Measurements from ENCODE around the gene PLSCR1.
"Not testable (repeated sequence)": the region's sequence is repeated elsewhere in the genome, so short reads cannot be mapped to it uniquely, and the experiment has no call there.

Gene PLSCR1

GRCh38 chr3:146502887-146503460 lies 41.4 kb downstream of the PLSCR1 start:
- in situ Hi-C loops (cut with HindIII; ENCODE audit: low sequenced_read_pairs) = no loop called here
- no peak for TF ChIP-seq CTCF (IDR thresholded peaks at IDR 0.05; ENCODE audit: low read depth, low read length, missing control alignments)
- H3K4me3 ChIP-seq (ENCODE audit: low read depth, low read length) = no peak overlapping the region
- DNase-seq (ENCODE audit: low read depth) = no peak

DNA sequence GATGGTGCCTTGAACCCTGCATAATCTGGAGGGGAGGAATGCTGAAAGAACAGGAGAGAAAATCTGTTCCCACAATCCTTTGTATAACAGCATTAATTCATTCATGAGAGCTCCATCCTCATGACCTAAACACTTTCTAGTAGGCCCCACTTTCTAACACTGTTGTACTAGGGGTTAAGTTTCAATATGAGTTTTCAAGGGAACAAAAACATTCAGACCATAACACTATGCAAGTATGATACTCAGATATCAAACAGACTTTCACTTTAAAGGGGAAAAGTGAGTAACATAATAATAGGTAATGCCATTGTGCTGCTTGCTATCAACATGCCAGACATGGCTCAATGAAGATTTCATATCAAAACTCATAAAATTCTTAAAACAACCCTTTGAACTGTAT lies 42.7 kb downstream of the PLSCR1 start:
- TF ChIP-seq CTCF (IDR thresholded peaks at IDR 0.05; ENCODE audit: low read depth, low read length, missing control alignments) = no peak
- no peak overlapping the region for H3K4me3 ChIP-seq (ENCODE audit: low read depth, low read length)
- in situ Hi-C loops (cut with HindIII; ENCODE audit: low sequenced_read_pairs) = no loop called here
- no peak for DNase-seq (ENCODE audit: low read depth)

DNA sequence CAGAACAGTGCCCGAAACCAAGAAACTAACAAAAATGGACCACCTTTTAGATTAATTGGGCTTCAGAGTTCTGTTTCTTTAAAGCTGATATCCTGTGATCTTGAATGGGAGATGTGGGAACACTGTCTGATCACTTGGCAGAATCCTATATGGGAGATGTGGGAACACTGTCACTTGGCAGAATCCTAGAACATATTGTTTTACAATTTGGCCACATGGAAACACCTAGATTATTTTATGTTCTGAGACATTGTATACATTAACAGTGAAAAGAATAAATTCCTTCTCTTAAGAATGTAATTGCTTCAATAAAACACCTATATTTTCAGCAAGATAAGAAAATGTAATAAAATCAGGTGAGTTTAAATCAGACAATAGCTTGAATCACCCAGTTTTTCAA lies 44.7 kb downstream of the PLSCR1 start:
- in situ Hi-C loops (cut with HindIII; ENCODE audit: low sequenced_read_pairs) = loop anchor here (5.0 kb wide), 1 partner anchor 43 kb away; the partner anchor contains the start of gene PLSCR1
- no peak for DNase-seq (ENCODE audit: low read depth)
- no peak for TF ChIP-seq CTCF (IDR thresholded peaks at IDR 0.05; ENCODE audit: low read depth, low read length, missing control alignments)
- no peak overlapping the region for H3K4me3 ChIP-seq (ENCODE audit: low read depth, low read length)

DNA sequence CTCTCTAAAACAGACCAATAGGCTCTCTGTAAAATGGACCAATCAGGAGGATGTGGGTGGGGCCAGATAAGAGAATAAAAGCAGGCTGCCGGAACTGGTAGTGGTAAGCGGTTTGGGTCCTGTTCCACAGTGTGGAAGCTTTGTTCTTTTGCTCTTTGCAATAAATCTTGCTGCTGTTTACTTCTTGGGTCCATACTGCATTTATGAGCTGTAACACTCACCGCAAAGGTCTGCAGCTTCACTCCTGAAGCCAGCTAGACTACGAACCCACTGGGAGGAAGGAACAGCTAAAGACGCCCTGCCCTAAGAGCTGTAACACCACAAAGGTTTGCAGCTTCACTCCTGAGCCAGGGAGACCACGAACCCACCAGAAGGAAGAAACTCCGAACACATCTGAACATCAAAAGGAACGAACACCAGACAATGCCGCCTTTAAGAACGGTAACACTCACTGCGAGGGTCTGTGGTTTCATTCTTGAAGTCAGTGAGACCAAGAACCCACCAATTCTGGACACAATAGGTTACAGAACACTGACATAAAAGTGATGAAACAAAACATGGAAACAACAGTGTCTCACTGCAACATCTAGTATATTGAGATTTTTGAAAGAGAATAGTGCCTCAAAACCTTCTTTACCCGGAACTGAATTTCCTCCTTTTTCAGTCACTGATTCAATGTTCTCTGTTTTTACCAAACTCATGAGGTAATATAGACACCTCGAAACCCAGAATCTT lies 46.2 kb downstream of the PLSCR1 start:
- no peak for DNase-seq (ENCODE audit: low read depth)
- in situ Hi-C loops (cut with HindIII; ENCODE audit: low sequenced_read_pairs) = loop anchor here (5.0 kb wide), 1 partner anchor 44 kb away; the partner anchor contains the start of gene PLSCR1

DNA sequence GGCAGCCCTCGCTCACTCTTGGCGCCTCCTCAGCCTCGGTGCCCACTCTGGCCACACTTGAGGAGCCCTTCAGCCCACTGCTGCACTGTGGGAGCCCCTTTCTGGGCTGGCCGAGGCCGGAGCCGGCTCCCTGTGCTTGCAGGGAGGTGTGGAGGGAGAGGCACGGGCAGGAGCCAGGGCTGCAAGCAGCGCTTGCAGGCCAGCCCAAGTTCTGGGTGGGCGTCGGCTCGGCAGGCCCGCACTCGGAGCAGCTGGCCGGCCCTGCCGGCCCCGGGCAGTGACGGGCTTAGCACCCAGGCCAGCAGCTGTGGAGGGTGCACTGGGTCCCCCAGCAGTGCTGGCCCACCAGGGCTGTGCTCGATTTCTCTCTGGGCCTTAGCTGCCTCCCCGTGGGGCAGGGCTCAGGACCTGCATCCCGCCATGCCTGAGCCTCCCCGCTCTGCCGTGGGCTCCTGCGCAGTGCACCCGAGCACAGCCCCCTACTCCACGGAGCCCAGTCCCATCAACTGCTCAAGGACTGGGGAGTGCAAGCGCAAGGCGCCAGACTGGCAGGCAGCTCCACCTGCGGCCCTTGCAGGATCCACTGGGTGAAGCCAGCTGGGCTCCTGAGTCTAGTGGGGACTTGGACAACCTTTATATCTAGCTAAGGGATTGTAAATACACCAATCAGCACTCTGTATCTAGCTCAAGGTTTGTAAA lies 47.1 kb downstream of the PLSCR1 start:
- DNase-seq (ENCODE audit: low read depth); H3K4me3 ChIP-seq (ENCODE audit: low read depth, low read length): not testable (repeated sequence)
- in situ Hi-C loops (cut with HindIII; ENCODE audit: low sequenced_read_pairs) = loop anchor here (5.0 kb wide), 1 partner anchor 45 kb away; the partner anchor contains the start of gene PLSCR1

More for the DNA sequence above, 46.2 kb downstream of the PLSCR1 start:
- no peak overlapping the region for H3K4me3 ChIP-seq (ENCODE audit: low read depth, low read length)
- TF ChIP-seq CTCF (IDR thresholded peaks at IDR 0.05; ENCODE audit: low read depth, low read length, missing control alignments) = no peak

DNA sequence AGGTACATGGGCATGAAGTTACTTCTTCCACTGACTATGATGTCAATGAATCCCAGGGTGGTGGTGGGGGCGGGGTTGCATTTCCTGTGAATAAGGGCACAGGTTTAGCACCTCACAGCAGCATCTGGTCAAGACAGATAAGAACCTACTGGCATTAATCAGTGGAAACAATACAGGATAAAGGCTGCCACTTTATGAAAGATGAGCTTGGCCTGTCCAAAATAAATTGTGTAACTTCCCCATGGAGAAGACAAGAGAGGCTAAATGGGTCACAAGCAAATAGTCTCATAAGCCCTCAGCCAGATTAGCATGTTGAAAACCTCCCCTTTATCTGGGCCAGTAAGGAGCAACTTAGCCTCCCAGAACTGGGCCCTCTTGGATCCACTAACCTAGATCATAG lies 47.7 kb downstream of the PLSCR1 start:
- H3K4me3 ChIP-seq (ENCODE audit: low read depth, low read length) = no peak overlapping the region
- no peak for DNase-seq (ENCODE audit: low read depth)

More for the DNA sequence above, 47.7 kb downstream of the PLSCR1 start:
- TF ChIP-seq CTCF (IDR thresholded peaks at IDR 0.05; ENCODE audit: low read depth, low read length, missing control alignments) = no peak
- in situ Hi-C loops (cut with HindIII; ENCODE audit: low sequenced_read_pairs) = loop anchor here (5.0 kb wide), 1 partner anchor 46 kb away; the partner anchor contains the start of gene PLSCR1
